Activated B cell treated with CpG ODN at 0.5 μM for 24 hours (primary cell): ENCODE measurements around the gene MAST2. TPM values are rescaled to one million over a fixed set of nuclear protein-coding genes. Genes with fewer than 3 reads are reported as not detected.
"Not testable (repeated sequence)": the region's sequence is repeated elsewhere in the genome, so short reads cannot be mapped to it uniquely, and the experiment has no call there.

Experiments used
- ATAC-seq: fragments of 200-7000 bp; cut with Tn5 transposase; one replicate; pipeline ENCODE4 v1.10.0; 2021; ENCODE audit warnings: low read depth, mild to moderate bottlenecking, moderate library complexity
- CTCF ChIA-PET: fragments of 350-600 bp; sonication (Branson Sonifier 250); formaldehyde crosslinking; loops from one replicate; lab custom pipeline; 2021; ENCODE audit warnings: antibody characterized with exemption; lab: Charles Lee
- POLR2A ChIA-PET: fragments of 350-600 bp; sonication (Branson Sonifier 250); formaldehyde crosslinking; loops from one replicate; lab custom pipeline; 2021; ENCODE audit warnings: antibody characterized with exemption; lab: Charles Lee
- DNase-seq: peaks from one replicate; pipeline ENCODE4 v3.0.0; 2022
- H3K27ac Mint-ChIP-seq: one replicate; pipeline ENCODE4 v1.8.0; 2020; ENCODE audit warnings: mixed read lengths
- H3K27me3 Mint-ChIP-seq: one replicate; pipeline ENCODE4 v1.8.0; 2021; ENCODE audit warnings: mixed read lengths
- H3K36me3 Mint-ChIP-seq: one replicate; pipeline ENCODE4 v1.8.0; 2021; ENCODE audit warnings: low read depth, mixed read lengths
- H3K4me1 Mint-ChIP-seq: one replicate; pipeline ENCODE4 v1.8.0; 2021; ENCODE audit warnings: mixed read lengths
- H3K4me3 Mint-ChIP-seq: one replicate; pipeline ENCODE4 v1.8.0; 2020; ENCODE audit warnings: mild to moderate bottlenecking, mixed read lengths
- H3K9me3 Mint-ChIP-seq: one replicate; pipeline ENCODE4 v1.8.0; 2020; ENCODE audit warnings: mixed read lengths
- intact Hi-C: fragments of 100-400 bp; cut with micrococcal nuclease; formaldehyde crosslinking; loops from one replicate; pipeline ENCODE4 v1.15.1; 2024
- total RNA-seq: library from RNA; stranded (reverse); gene quantifications from 2 replicates; pipeline ENCODE4 v1.2.3, GENCODE V29; 2022
- TF ChIP-seq, protein P1 (sequence below): fragments of 200-600 bp; IDR thresholded peaks from one replicate; pipeline ENCODE4 v1.8.0; 2022; ENCODE audit warnings: antibody characterized with exemption, mild to moderate bottlenecking

MAST2 gene
- total RNA-seq, 1 donor from 2014 or later: 20.9 TPM

DNA sequence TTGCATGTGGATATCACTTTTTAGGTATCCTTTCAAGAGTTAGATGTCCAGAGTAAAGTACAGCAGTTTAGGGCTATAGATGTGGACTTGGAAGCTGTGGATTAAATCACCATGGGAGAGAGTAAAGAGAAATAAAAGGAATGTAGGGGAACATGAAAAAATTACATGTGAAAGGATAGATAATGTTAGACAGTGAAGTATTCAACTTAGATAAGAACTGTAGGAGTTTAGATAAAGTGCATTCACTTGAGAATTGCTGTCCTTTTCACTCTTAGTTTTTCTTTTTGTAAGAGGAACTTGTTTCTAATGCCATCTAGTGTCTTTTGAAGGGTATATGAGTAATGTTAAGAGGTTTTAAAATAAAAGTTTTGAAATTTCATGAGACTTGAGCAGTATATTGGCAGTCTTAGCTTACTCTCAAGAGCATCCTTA is 40.1 kb downstream of the MAST2 start:
- no peak for ATAC-seq
- POLR2A ChIA-PET: interaction anchor here (1.1 kb wide), 1 partner anchor 155 kb away, joined by 3 read pairs; the partner anchor contains the start of gene TMEM69

DNA sequence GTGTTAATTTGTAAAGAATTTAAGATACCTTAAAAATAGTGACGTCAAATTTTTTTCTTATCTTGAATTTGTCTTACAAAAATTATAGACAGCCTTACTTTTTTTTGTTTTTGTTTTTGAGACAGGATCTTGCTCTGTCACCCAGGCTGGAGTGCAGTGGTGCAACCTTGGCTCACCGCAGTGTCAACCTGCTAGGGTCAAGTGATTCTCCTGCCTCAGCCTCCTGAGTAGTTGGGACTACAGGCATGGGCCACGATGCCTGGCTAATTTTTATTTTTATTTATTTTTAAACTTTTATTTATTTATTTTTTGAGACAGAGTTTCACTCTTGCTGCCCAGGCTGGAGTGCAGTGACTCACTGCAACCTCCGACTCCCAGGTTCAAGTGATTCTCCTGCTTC is 40.6 kb downstream of the MAST2 start:
- H3K36me3 Mint-ChIP-seq, H3K4me3 Mint-ChIP-seq, H3K27me3 Mint-ChIP-seq, ATAC-seq, CTCF ChIA-PET, DNase-seq, H3K9me3 Mint-ChIP-seq, H3K27ac Mint-ChIP-seq: not testable (repeated sequence)
- intact Hi-C loops: loop anchor here (1.0 kb wide), 1 partner anchor 158 kb away; the partner anchor contains the start of gene GPBP1L1
- POLR2A ChIA-PET: interaction anchor here (1.1 kb wide), 1 partner anchor 156 kb away, joined by 3 read pairs; the partner anchor contains the start of gene TMEM69
- H3K4me1 Mint-ChIP-seq: peaks cover 12% of the 10 kb centered on the region

More for the DNA sequence above, 40.1 kb downstream of the MAST2 start:
- DNase-seq: no peak
- Mint-ChIP-seq H3K27me3 (no peaks in the 10 kb centered on the region), H3K9me3 (no peaks in the 10 kb centered on the region), H3K4me3 (no peak overlapping the region), H3K4me1 (peaks cover 12% of the 10 kb centered on the region), H3K27ac (no peak overlapping the region), H3K36me3 (no peaks in the 10 kb centered on the region)
- CTCF ChIA-PET: no interaction called here
- TF ChIP-seq, protein P1, sequence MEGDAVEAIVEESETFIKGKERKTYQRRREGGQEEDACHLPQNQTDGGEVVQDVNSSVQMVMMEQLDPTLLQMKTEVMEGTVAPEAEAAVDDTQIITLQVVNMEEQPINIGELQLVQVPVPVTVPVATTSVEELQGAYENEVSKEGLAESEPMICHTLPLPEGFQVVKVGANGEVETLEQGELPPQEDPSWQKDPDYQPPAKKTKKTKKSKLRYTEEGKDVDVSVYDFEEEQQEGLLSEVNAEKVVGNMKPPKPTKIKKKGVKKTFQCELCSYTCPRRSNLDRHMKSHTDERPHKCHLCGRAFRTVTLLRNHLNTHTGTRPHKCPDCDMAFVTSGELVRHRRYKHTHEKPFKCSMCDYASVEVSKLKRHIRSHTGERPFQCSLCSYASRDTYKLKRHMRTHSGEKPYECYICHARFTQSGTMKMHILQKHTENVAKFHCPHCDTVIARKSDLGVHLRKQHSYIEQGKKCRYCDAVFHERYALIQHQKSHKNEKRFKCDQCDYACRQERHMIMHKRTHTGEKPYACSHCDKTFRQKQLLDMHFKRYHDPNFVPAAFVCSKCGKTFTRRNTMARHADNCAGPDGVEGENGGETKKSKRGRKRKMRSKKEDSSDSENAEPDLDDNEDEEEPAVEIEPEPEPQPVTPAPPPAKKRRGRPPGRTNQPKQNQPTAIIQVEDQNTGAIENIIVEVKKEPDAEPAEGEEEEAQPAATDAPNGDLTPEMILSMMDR: no peak
- intact Hi-C loops: loop anchor here (1.0 kb wide), 1 partner anchor 157 kb away; the partner anchor contains the start of gene GPBP1L1

DNA sequence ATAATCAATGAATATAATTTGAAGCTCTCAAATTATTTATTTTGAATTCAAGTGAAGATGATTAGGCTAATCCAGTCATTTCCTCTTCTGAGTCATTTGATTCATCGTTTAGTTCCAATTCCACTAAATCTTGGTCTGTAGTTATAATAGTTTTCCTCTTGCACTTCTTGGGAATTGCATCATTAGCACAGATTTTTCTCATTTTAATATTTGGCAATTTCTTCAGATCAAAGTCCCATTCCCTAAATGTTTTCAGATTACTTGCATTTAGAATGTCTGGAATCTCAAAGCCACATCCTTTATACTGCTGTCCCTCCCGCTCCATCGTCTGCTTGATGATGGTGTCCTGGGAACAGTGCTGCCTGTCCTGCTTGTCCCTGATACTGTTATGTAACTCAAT is 43.5 kb downstream of the MAST2 start:
- DNase-seq: no peak
- ChIA-PET CTCF (no interaction called here), POLR2A (no interaction called here)
- ATAC-seq: no peak
- H3K27me3 Mint-ChIP-seq: no peaks in the 10 kb centered on the region
- H3K36me3 Mint-ChIP-seq: peaks cover 6% of the 10 kb centered on the region
- no peak overlapping the region for H3K4me3 Mint-ChIP-seq
- TF ChIP-seq, protein P1: no peak
- no peak overlapping the region for H3K27ac Mint-ChIP-seq
- H3K4me1 Mint-ChIP-seq: peaks cover 7% of the 10 kb centered on the region
- intact Hi-C loops: no loop called here
- peaks cover 10% of the 10 kb centered on the region for H3K9me3 Mint-ChIP-seq

DNA sequence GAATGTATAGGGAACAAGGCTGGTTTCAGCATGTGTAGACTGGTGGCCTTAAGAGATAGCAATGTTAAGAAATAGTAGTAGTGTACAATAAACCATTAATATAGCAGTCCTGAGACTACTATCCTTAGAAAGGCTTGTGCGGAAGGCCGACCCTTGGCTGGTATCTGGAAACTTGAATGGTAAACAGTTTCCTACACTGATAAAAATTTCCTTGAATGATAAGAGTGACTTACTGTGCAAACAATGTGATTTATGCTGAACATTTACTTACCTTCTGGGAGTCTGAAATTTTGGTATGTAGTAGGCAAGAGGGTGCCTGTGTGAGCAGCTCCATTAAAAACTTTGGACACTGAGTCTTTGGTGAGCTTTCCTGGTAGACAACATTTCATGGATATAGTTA is 44.7 kb downstream of the MAST2 start:
- no peak overlapping the region for H3K4me3 Mint-ChIP-seq
- ChIA-PET POLR2A (no interaction called here), CTCF (no interaction called here)
- TF ChIP-seq, protein P1: no peak
- peaks cover 6% of the 10 kb centered on the region for H3K36me3 Mint-ChIP-seq
- intact Hi-C loops: no loop called here
- H3K27ac Mint-ChIP-seq: no peak overlapping the region
- no peaks in the 10 kb centered on the region for H3K27me3 Mint-ChIP-seq
- ATAC-seq: no peak
- peaks cover 4% of the 10 kb centered on the region for H3K4me1 Mint-ChIP-seq
- no peak for DNase-seq
- peaks cover 10% of the 10 kb centered on the region for H3K9me3 Mint-ChIP-seq

DNA sequence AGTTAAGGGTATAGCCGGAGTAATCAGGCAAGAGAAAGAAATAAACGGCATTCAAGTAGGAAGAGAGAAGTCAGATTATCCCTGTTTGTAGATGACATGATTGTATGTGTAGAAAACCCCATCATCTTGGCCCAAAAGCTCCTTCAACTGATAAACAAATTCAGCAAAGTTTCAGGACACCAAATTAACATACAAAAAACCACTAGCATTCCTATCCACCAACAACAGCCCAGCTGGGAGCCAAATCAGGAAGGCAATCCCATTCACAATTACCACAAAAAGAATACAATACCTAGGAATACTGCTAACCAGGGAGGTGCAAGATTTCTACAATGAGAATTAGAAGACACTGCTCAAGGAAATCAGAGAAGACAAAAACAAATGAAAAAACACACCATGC is 45.3 kb downstream of the MAST2 start:
- Mint-ChIP-seq H3K27me3 (no peaks in the 10 kb centered on the region), H3K27ac (no peak overlapping the region), H3K36me3 (peaks cover 6% of the 10 kb centered on the region), H3K4me1 (no peaks in the 10 kb centered on the region), H3K4me3 (no peak overlapping the region), H3K9me3 (peaks cover 10% of the 10 kb centered on the region)
- POLR2A ChIA-PET: no interaction called here
- TF ChIP-seq, protein P1: no peak
- CTCF ChIA-PET: no interaction called here
- DNase-seq (no peak), ATAC-seq (no peak)
- intact Hi-C loops: no loop called here

DNA sequence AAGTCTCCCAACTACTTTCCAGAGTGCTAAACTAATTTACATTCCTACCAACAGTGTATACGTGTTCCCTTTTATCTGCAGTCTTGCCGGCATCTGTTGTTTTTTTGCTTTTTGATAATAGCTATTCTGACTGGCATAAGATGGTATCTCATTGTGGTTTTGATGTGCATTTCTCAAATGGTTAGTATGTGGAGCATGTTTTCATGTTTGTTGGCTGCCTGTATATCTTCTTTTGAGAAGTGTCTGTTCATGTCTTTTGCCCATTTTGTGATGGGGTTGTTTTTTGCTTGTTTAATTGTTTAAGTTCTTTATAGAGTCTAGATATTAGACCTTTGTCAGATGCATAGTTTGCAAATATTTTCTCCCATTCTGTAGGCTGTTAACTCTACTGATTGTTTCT is 46.6 kb downstream of the MAST2 start:
- CTCF ChIA-PET: no interaction called here
- Mint-ChIP-seq H3K4me1 (no peaks in the 10 kb centered on the region), H3K27me3 (no peaks in the 10 kb centered on the region), H3K4me3 (no peak overlapping the region), H3K27ac (no peak overlapping the region), H3K9me3 (peaks cover 10% of the 10 kb centered on the region), H3K36me3 (peaks cover 6% of the 10 kb centered on the region)
- TF ChIP-seq, protein P1: no peak
- no peak for DNase-seq
- intact Hi-C loops: no loop called here
- ATAC-seq: no peak
- POLR2A ChIA-PET: no interaction called here
